Fibroblast of lung (primary cell): ENCODE measurements around the gene GRK3. TPM values are rescaled to one million over a fixed set of nuclear protein-coding genes. Genes with fewer than 3 reads are reported as not detected.

ENCODE experiments used
- DNase-seq, 2 donors: peaks; one replicate each; pipeline versions ENCODE4 v3.0.0 to v3.0.0-alpha.2; 2010; ENCODE audit warnings: low read depth in 2 of 2
- H2AFZ ChIP-seq: 2 replicates; pipeline ENCODE4 v1.5.1; 2012; ENCODE audit warnings: low read length, control low read depth, inconsistent platforms
- H3K27ac ChIP-seq: 2 replicates; pipeline ENCODE4 v1.5.1; 2011; ENCODE audit warnings: low read length, control low read depth; ENCODE audit not compliant: insufficient read depth
- H3K27me3 ChIP-seq: 2 replicates; pipeline ENCODE4 v1.5.1; 2011; ENCODE audit warnings: mild to moderate bottlenecking, low read length; ENCODE audit not compliant: control insufficient read depth, insufficient read depth
- H3K36me3 ChIP-seq: 2 replicates; pipeline ENCODE4 v1.5.1; 2011; ENCODE audit warnings: low read length; ENCODE audit not compliant: control insufficient read depth, insufficient read depth
- H3K4me1 ChIP-seq: 2 replicates; pipeline ENCODE4 v1.5.1; 2011; ENCODE audit warnings: low read length; ENCODE audit not compliant: control insufficient read depth, insufficient read depth; ENCODE audit errors: extremely low read depth
- H3K4me2 ChIP-seq: 2 replicates; pipeline ENCODE4 v1.5.1; 2011; ENCODE audit warnings: low read length, control low read depth; ENCODE audit not compliant: insufficient read depth; ENCODE audit errors: extremely low read depth
- H3K4me3 ChIP-seq, 4 experiments: fragments of 200-600 bp in 1 of 4; sonication (generic) in 1 of 4; replicated peaks in 1 of 4; 2 replicates each; pipeline ENCODE4 v1.5.1; 2011 to 2016; ENCODE audit warnings: low read length in 4 of 4, low read depth in 3 of 4, mild to moderate bottlenecking in 3 of 4, control low read depth in 2 of 4, inconsistent platforms in 1 of 4, mixed read lengths in 1 of 4; ENCODE audit not compliant: insufficient read depth in 1 of 4; ENCODE audit errors: control extremely low read depth in 1 of 4
- H3K79me2 ChIP-seq: 2 replicates; pipeline ENCODE4 v1.5.1; 2012; ENCODE audit warnings: mild to moderate bottlenecking, low read length, inconsistent platforms; ENCODE audit not compliant: control insufficient read depth, insufficient read depth
- H3K9ac ChIP-seq: 2 replicates; pipeline ENCODE4 v1.5.1; 2011; ENCODE audit warnings: mild to moderate bottlenecking, low read length, control low read depth; ENCODE audit not compliant: insufficient read depth
- H3K9me3 ChIP-seq: 2 replicates; pipeline ENCODE4 v1.5.1; 2012; ENCODE audit warnings: low read depth, low read length; ENCODE audit not compliant: control insufficient read depth, insufficient read depth
- H4K20me1 ChIP-seq: 2 replicates; pipeline ENCODE4 v1.5.1; 2011; ENCODE audit warnings: low read length; ENCODE audit not compliant: control insufficient read depth, insufficient read depth; ENCODE audit errors: extremely low read depth
- CTCF ChIP-seq, 2 donors: IDR thresholded peaks in 1 of 2; conservative IDR thresholded peaks in 1 of 2; 1 replicate in 1 of 2; 2 replicates in 1 of 2; pipeline ENCODE4 v1.5.1; 2011 to 2012; ENCODE audit warnings: low read length in 2 of 2, control low read depth in 1 of 2, inconsistent platforms in 1 of 2, low read depth in 1 of 2, mild to moderate bottlenecking in 1 of 2
- EZH2 ChIP-seq: IDR thresholded peaks from 2 replicates; pipeline ENCODE4 v1.5.1; 2012; ENCODE audit warnings: low read length, control low read depth, mild to moderate bottlenecking; ENCODE audit errors: missing control alignments
- polyA plus RNA-seq, 2 donors: library from polyadenylated mRNA; depleted of rRNA in 1 of 2; stranded (reverse) in 1 of 2; unstranded in 1 of 2; fragments of >200 nt; gene quantifications; 2 replicates each; pipeline ENCODE4 v1.2.1, GENCODE V29; 2011 to 2012; ENCODE audit warnings: missing spikeins in 1 of 2
- total RNA-seq: library from RNA; depleted of rRNA; stranded (reverse); fragments of >200 nt; gene quantifications from 2 replicates; pipeline ENCODE4 v1.2.1, GENCODE V29; 2014

Gene GRK3
- total and polyA plus RNA-seq, 2 donors (not counting 1 experiment from before 2014, with no cell fraction given) = 1.6 to 1.7 TPM

- Histone ChIP-seq H3K36me3 (no peaks in the 10 kb centered on the region), H3K4me3 (no peak overlapping the region), H3K9ac (no peak overlapping the region), H3K27ac (no peak overlapping the region), H3K9me3 (no peaks in the 10 kb centered on the region), H3K4me1 (no peaks in the 10 kb centered on the region), H2AFZ (no peak overlapping the region), H4K20me1 (no peaks in the 10 kb centered on the region), H3K79me2 (no peaks in the 10 kb centered on the region), H3K27me3 (no peaks in the 10 kb centered on the region), H3K4me2 (no peak overlapping the region)
- TF ChIP-seq CTCF (conservative IDR thresholded peaks at IDR 0.05 in 1 of 2, IDR thresholded peaks at IDR 0.05 in 1 of 2; ENCODE audit: low read depth in 1 of 2, low read length in 2 of 2) = no peak
- no peak for TF ChIP-seq EZH2
- DNase-seq = no peak
Measured at GRCh38 chr22:25712661-25713400, 148.4 kb downstream of the GRK3 start.

DNA sequence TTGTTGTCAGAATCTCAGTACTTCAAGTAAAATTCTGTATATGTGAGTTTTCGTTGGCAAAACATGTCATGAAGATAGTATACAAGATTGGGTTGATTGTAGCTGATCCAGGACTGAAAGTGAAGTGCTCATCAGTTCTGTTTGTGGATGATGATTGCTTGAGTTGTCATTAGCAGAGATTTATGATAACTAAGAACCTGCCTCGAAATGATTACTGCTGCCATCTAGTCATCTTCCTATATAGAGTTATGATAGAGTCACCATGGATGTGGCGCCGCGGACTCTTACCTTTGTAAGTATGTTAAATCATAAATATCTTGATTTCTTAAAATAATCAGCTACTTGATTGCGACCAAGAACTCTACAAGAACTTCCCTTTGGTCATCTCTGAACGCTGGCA is 149.6 kb downstream of the GRK3 start:
- no peak for DNase-seq
- H3K27me3 ChIP-seq = no peaks in the 10 kb centered on the region
- no peak for TF ChIP-seq CTCF (conservative IDR thresholded peaks at IDR 0.05 in 1 of 2, IDR thresholded peaks at IDR 0.05 in 1 of 2; ENCODE audit: low read depth in 1 of 2, low read length in 2 of 2)
- TF ChIP-seq EZH2 = no peak
- H3K9me3 ChIP-seq = no peaks in the 10 kb centered on the region
- H3K79me2 ChIP-seq = no peaks in the 10 kb centered on the region
- H3K4me2 ChIP-seq = no peak overlapping the region
- no peaks in the 10 kb centered on the region for H3K36me3 ChIP-seq
- no peak overlapping the region for H3K4me3 ChIP-seq
- no peak overlapping the region for H2AFZ ChIP-seq
- H4K20me1 ChIP-seq = no peaks in the 10 kb centered on the region
- no peak overlapping the region for H3K9ac ChIP-seq
- no peak overlapping the region for H3K27ac ChIP-seq
- no peaks in the 10 kb centered on the region for H3K4me1 ChIP-seq

DNA sequence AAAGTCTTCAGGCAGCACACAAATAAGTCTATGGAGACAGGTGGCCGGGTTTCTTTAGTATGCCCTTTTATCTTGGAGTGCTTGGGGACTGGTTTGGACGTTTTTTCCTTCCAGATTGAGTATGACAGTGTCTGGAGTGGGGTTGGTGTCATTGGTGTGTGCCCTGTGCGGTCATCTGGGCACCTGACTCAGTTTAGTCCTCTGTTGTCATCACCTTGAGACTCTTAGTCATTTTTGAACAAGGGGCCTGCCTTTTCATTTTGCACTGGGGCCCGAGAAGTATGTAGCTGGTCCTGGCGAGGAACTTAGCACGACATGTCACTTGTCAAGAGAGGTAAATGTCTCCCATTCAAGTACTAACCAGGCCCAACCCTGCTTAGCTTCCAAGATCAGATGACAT is 150.3 kb downstream of the GRK3 start:
- H3K9ac ChIP-seq = no peak overlapping the region
- DNase-seq = no peak
- no peaks in the 10 kb centered on the region for H3K36me3 ChIP-seq
- no peaks in the 10 kb centered on the region for H4K20me1 ChIP-seq
- no peaks in the 10 kb centered on the region for H3K4me1 ChIP-seq
- TF ChIP-seq EZH2 (no peak), CTCF (conservative IDR thresholded peaks at IDR 0.05 in 1 of 2, IDR thresholded peaks at IDR 0.05 in 1 of 2; ENCODE audit: low read depth in 1 of 2, low read length in 2 of 2) (no peak)
- no peak overlapping the region for H3K27ac ChIP-seq
- no peaks in the 10 kb centered on the region for H3K9me3 ChIP-seq
- H3K27me3 ChIP-seq = no peaks in the 10 kb centered on the region
- no peak overlapping the region for H3K4me2 ChIP-seq
- no peaks in the 10 kb centered on the region for H3K79me2 ChIP-seq
- no peak overlapping the region for H3K4me3 ChIP-seq
- H2AFZ ChIP-seq = no peak overlapping the region
